ENCODE measurements around the gene HSPA8.
"Not testable (repeated sequence)": the region's sequence is repeated elsewhere in the genome, so short reads cannot be mapped to it uniquely, and the experiment has no call there.

Gene HSPA8

DNA sequence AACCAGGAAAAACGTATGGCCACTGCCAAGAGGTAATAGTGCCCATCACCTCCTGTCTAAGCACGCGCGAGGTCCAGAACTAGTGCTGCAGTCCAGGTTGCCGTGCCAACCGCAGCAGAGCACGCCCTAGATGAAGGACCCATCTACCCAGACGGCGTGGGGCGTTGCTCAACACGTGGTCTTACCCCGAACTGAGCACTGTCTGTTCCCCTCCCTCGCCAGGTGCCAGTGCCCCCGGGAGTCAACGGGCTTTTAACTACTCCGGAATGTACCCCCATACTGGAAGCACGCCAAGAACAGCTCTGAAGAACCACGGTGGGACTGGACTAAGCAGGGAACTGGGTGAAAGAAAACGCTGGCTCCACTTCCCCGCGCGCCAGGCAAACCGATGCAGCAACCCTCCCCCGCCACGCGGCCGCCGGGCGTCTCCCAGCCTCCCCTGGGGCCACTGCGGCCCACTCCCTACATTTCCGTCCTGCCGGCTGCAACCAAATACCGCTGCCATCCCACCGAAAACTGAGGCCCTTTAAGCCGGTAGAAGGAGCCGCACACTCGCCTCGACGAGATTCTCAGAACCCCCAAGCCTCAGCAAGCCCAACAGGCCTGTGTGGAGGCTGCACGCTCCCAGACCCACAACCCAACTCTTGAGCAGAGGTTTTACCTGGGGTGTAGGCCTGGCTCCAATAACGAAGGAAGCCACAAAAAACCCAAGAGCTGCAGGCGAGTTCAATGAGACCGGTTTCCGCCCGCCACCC lies at the start of gene HSPA8:
Gene HSPA8 (minus strand): TSS at position 734 of the 755 bp plus-strand sequence. CDS start 812 bp downstream, outside the sequence.
- DNase-seq: peak; percentile 37

DNA sequence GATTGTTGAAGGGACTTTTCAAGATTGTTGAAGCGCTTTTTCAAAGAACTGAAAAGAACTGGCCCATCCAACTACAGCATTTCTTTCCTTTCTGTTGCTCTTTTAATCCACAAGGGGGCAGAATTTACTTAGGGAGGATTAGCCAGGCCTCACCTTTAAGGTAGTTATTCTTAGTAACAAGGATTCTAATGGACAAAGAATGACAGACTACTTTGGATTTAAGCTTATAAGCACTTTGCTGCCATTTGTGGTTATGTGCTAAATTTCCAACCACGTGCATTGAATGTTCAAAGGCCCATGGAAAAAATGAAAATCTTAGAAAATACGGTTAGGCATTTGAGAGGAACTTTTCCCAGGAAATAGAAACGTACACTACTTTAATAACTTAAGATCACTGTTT lies 49.5 kb upstream of the HSPA8 start:
- DNase-seq: peak; percentile 65

DNA sequence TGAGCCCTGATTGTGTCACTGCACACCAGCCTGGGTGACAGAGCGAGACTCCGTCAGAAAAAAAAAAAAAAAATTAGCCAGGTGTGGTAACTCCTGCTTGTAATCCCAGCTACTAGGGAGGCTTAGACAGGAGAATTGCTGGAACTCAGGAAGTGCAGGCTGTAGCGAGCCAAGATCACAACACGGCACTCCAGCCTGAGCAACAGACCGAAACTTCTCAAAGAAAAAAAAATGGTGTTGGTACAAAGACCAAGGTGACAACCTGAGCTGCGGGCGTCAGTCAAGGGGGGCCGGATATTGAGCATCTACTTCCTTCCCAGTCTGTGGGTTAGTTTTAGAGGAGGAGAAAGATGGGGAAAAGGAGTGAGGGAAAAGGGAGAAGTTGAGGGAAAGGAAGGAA lies 48.5 kb upstream of the HSPA8 start:
- DNase-seq: no peak

DNA sequence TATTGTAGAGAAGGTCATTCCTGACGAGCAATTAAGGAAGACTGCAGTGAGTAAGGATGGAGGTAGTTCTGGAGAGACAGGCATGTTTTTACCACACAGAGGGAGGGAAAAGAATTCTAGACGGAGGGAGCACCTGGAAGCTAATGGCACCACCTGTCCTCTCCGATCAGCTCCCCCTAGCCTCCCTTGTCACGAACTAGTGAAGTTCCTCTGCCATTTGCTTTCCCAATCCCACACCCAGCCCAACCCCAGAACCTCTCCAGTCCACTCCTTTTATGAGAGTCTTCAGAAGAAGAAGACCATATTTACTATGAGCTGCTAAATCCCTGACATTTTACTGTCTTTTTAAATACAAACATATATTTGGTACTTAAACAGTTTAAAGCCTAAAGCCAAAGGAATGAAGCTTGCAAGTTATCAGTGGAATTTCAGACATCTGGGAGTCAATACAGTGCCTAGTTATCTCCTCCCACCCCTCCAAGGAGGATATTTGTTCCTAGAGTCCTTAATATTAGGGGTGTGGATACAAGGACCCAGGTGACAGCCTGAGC lies 46.1 kb upstream of the HSPA8 start:
- DNase-seq: no peak

DNA sequence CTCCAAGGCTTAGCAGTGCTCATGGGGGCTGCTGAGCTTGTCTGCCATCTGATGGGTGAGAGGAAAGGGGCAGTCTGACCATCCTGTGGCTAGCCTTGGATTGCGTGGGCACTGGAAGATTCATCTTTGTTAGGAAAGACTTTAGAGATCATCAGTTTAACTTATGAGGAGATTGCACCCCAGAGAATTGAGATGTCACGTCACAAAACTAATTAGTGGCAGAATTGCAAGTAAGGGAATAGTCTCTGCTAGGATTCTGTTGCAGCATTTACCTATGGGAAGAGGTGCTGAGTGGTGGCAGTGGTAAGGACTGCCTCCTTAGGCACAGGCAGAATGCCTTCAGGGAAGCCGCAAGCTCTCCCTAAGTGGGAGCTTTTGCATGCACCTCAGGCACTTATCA lies 42.8 kb upstream of the HSPA8 start:
- DNase-seq: no peak

DNA sequence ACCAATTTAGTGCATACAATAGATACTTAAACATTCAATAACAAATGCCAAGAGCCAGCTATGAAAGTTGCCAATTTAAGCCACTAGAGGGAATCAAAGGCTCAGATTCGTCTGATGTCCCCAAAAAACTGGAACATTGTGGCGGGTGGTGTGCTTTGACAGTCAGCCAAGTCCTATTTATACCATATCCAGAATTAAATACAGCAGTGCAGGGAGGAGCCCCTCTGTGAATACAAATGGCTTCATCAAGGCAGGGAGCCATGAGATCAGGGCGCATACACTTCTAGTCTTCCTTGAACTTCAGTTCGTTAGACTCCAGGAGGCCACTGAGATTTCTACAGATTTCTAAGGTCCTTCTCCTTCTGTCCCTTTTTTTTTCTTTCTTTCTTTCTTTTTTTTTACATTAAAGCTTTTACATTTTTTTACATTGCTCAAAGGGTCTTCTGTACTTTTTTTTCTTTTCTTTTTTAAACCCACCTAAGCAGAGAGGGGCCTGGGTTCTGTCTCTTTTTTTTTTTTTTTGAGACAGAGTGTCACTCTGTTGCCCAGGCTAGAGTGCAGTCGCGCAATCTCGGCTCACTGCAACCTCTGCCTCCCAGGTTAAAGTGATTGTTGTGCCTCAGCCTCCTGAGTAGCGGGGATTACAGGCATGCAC lies 41.5 kb upstream of the HSPA8 start:
- peak; percentile 89 for DNase-seq

DNA sequence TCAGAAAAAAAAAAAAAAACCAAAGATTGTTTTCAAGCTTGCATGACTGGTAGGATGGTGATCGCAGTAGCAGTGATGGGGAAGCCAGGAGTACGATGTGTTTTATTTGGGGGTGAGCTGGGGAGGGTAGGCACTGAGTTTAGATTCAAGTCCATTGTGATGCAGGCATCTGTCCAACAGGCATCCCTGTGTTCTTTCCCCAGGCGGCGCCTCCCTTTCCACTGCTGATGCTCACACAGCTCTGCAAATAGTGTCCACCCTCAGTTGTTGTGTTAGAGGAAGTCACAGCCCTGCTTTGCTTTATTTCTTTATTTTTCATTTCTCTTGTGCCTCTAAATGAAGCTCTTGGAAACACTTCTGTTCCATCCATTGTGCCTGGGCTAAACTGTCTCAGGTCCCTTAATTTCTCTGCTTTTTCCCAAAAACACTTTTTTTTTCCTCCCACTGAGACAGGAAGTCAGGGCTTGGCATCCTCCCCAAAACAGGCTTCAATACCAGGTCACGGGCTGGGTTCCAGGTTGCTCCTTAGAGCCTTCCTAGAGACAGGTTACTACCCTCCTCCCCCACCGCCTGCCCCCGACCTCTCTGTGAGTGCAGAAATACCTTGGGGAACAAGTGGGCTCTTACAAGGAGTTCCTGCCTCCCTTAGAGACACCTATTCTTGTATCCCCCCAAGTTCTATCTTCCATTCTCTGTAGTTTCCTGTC lies 38.6 kb upstream of the HSPA8 start:
- DNase-seq: peak; percentile 56

DNA sequence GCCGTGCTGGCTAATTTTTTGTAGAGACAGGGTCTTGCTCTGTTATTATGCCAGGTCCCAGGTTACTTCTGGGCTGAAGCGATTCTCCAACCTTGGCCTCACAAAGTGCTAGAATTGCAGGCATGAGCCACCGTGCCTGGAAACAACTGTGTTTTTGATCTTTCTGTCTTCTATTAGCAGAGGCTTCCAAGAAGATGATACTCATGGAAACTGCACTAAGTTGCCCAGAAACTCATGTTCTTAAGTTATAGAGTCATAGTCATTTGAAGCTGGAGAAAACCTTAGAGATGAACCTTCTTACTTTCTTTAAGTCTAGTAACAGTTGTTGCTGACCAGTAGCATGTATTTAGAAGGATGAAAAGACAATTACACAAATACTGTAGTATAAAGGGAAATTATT lies 37.1 kb upstream of the HSPA8 start:
- DNase-seq: no peak

DNA sequence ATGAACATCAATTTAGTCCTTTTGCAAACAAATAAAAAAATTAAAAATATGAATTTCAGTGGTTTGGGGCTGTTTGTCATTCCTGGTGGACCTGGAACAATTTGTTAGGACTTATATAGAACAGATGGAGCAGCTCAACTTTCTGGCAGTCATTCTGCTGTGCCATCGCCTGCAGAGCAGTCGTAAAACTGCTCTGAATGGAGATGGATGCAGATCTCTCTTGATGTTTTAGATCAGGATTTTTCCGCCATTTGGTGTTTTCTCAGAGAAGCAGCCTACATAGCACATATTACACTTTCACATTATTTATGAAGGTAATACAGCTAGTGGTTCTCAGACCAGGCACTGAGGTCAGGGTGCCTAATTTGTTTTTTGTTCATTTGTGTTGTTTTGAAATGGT lies 31.8 kb upstream of the HSPA8 start:
- DNase-seq: no peak

DNA sequence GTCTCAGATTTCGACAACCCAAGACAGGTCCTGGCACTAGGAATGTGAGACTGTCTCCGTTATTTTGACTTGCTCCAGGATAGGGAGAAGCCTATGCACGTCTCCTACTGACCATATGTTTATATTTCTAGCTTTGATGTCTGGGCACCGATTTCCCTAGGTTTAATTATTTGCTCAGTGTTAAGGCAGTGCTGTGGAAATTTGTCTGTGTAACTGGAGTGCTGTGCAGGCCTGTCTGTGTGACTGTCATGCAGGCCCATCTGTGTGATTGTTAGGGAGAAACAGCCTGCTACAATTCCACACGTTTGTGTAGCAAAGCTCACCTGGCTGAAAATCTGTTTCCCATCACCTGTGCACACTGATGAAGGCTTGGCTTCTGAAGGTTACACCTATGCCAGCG lies 29.6 kb upstream of the HSPA8 start:
- DNase-seq: no peak

DNA sequence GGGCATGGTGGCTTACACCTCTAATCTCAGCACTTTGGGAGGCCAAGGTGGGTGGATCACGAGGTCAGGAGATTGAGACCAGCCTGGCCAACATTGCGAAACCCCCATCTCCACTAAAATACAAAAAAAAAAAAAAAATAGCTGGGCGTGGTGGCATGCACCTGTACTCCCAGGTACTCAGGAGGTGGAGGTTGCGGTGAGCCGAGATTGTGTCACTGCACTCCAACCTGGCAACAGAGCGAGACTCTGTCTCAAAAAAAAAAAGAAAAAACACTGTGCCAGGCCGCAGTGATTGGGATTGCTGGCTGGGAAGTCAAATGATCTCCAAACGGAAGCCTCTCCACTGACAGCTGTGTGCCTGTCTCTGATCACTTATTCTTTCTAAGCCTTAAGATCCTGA lies 28.2 kb upstream of the HSPA8 start:
- DNase-seq: not testable (repeated sequence)

DNA sequence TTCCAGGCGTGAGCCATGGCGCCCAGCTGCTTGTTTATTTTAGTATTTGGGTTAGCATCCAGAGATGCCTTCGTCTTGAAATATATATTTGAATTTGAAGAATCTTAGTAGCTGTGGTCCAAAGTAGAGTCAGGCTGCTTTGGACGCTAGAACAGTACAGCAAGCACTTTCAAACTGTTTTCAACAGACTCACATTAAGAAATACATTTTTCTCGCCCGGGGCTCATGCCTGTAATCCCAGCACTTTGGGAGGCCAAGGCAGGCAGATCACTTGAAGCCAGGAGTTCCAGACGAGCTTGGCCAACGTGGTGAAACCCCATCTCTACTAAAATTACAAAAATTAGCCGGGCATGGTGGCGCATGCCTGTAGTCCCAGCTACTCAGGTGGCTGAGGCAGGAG lies 27.0 kb upstream of the HSPA8 start:
- not testable (repeated sequence) for DNase-seq

DNA sequence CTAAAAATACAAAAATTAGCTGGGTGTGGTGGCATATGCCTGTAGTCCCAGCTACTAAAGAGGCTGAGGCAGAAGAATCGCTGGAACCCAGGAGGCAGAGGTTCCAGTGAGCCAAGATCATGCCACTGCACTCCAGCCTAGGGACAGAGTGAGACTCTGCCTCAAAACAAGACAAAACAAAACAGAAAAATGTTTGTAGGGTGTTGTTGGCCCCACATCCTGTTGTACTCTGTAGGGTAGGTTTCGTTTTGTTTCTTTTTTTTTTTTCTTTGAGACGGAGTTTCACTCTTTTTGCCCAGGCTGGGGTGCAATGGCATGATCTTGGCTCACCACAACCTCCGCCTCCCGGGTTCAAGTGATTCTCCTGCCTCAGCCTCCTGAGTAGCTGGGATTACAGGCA lies 25.7 kb upstream of the HSPA8 start:
- not testable (repeated sequence) for DNase-seq

DNA sequence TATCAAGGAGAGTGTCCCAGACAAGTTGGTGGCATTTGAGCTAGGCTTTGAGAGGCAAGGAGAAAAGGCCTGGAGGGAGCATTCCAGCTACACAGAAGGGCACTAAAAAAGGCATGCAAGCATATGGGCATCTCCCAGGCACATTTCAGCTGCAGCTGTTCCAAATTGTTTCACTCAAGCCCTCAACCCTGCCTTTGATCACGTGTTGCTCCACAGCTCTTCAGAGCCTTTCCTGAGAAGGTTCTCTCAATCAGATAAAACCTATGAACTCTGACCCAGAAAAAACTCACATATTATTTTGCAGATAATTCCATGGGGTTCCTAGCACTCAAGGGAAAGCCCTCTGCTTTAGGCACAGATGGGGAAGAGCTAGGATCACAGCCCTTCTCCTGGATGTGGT lies 24.4 kb upstream of the HSPA8 start:
- DNase-seq: no peak

DNA sequence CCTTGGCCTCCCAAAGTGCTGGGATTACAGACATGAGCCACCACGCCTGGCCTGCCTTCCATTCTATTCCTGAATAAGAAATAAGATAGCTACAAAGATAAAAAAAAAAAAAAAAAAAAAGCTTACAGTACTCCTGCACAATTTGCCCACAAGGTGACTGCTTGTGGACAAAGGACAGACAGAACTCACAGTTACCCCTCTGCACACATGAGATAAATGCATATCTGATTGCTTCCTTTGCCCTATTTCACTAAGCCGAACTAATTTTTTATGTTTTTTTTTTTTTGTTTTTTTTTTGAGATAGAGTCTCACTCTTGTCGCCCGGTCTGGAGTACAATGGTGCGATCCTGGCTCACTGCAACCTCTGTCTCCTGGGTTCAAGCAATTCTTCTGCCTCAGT lies 23.6 kb upstream of the HSPA8 start:
- DNase-seq: no peak

DNA sequence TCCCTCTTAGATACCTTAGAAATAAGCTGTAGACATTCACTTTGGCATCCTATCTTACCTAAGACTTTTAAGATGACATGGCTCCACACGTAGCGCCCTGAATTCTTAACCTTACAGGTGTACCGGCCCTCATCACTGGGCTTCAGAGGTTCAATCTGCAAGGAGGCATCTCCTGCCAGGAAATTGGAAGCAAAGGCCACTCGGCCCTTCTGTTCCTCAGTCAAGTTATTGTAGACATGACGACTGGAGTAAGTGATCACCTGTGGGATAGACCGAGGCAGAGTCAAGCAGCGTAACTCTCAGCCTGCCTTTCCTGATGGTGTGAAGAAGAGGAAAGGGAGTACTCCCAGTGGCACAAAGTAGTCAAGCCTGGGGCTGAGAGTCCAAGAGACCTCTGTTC lies 22.5 kb upstream of the HSPA8 start:
- DNase-seq: no peak

DNA sequence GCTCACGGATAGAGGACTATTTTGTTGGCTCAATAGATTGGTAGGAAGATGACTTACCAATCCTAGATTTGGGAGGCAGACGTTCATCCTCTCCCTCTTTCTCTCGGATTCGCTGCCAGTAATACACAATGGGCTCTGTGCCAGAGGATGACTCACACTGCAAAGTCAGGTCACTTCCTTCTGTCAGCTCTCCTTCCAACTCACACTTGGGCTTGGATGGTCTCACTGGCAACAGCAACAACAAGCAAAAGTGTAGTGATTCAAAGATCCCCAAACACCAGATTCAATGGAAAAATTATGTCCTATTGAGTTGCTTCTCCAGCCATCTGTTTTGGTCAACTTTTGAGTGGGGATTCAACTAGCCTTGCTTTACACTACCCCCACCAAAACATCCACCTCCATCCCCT lies 21.7 kb upstream of the HSPA8 start:
- peak; percentile 93 for DNase-seq

DNA sequence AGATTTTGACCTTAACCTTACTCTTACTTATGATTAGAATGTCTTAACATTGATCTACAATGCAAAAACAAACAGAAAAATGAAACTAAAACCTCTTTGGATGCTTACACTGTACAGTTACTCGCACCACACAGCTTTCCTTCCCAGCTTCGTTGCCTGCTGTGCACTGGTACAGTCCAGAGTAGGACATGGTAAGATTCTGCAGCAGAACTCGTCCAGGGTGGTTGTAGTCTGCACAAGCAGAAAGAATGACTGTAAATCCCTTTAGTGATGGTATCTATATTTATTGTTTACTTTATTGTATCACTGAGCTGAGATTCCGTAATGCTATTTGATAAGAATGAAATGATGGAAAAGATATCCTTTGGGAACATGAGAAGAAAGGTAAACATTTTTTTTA lies 21.0 kb upstream of the HSPA8 start:
- DNase-seq: no peak

DNA sequence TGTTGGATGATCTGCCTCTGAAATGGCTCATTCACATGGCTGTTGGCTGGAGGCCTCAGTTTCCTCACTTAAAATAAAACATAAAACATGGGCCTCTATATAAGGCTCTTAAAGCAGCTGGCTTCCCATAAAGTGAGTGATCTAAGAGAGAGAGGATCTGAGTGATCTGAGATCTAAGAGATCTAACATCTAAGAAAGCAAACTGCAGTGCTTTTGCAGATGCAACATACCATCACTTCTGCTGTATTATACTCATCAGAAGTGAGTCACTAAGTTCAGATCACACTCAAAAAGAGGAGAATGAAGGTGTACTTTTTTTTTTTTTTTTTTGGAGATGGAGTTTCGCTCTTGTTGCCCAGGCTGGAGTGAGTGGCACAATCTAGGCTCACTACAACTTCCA lies 18.1 kb upstream of the HSPA8 start:
- DNase-seq: no peak

DNA sequence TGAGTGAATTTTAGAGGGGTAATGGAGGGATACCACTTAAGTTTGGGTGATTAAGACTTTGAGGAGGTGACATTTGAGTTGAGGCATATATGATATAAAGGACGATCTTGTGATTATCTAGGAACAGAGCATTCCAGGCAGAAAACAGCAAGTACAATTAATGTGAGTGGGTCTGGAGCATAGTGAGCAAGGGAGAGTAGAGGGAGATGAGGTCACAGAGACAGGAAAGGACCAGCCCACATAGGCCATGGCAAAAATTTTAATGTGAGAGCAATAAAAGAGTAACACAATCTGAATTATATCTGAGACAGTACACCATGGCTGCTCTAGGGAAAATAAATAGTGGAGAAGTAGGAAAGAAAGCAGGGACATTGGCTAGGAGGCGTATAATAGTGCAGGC lies 14.5 kb upstream of the HSPA8 start:
- no peak for DNase-seq

DNA sequence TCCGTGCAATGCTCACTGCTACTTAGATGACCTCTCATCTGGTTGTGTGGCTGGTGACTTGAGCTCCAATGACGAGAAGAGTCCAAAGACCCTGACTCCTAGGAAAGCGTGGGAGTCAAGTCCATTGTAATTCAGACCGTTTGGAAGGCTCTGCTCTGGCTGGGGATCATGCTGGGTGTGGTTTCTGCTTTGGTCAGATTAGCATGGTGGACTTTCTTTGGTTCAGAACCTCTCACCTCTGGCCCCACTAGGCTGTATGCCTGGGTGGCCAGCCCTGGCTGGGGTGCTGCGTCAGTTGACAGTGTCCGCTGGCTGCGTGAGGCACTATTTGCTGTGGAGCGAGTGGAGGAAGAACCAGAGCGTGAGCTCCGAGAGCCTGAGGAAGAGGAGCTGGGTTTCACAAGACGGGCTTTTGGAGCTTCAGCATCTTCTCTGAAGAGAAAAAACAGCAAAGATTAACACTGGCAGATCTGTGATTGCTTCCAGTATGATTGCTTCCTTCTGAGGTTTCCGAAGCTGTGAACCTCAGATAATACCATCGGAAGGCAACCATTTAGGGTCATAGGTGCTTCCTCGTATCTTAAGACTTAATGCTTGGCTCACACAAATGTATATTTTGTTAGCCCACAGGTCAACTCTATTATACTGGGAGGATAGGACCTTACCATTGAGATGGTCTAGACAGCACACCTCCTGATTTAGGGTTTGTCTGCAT lies 11.6 kb upstream of the HSPA8 start:
- no peak for DNase-seq

DNA sequence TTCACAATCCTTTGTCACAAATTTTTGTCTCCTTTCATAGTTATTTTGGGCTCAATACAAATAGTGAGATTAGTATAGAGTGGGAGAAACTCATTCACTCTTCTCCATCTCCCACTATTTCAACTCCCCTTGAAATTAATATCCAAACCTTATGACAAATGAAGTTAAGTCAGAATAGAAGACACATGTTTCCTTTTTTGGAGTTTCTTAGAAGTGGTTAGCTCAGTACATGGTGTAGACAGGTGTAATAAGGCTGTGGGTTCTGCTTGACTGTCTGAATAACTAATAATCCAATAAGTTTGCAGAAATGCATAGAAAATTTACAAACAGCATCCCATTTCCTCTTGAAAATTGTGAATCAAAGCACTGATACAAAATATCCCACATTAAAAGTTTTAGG lies 10.8 kb upstream of the HSPA8 start:
- no peak for DNase-seq

DNA sequence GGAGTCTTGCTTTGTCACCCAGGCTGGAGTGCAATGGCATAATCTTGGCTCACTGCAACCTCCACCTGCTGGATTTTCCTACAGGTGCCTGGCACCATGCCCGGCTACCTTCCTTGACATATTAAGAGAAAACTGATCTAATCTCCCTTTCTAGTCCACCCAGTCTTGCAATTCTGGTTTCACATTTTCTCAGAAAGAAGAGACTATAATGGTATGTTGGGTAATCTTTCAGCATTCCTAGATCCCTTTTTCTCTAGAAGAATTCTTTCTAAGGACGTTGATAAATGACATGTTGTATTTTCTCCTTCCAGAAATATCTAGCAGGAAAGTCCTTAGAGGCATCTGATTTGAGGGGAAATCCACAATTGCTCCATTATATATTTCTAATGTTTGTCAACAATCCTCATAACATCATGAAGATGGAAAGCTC lies 10.4 kb upstream of the HSPA8 start:
- DNase-seq: peak; percentile 58

Data from NCI-H2029 treated with DMSO at 0.1 percent for 48 hours (cell line).